Measurements from ENCODE around the gene CYP26B1. TPM values are rescaled to one million over a fixed set of nuclear protein-coding genes. Genes with fewer than 3 reads are reported as not detected.

CYP26B1 gene
- total RNA-seq, 1 experiment from 2014 or later: 3.0 TPM

GRCh38 chr2:72159211-72159993 lies 11.7 kb upstream of the CYP26B1 start:
- H3K27me3 Mint-ChIP-seq (ENCODE audit: unreplicated experiment): peaks cover 28% of the 10 kb centered on the region
- no peak for TF ChIP-seq CTCF (IDR thresholded peaks at IDR 0.05; ENCODE audit: unreplicated experiment)
- intact Hi-C loops (cut with micrococcal nuclease; ENCODE audit: unreplicated experiment): no loop called here
- H3K36me3 Mint-ChIP-seq (ENCODE audit: insufficient read depth, unreplicated experiment): no peaks in the 10 kb centered on the region
- no peaks in the 10 kb centered on the region for H3K9me3 Mint-ChIP-seq (ENCODE audit: low read depth, unreplicated experiment)
- H3K27ac Mint-ChIP-seq (ENCODE audit: unreplicated experiment): no peak overlapping the region
- DNase-seq: no peak
- CTCF ChIA-PET: interaction anchor here (0.6 kb wide), 1 partner anchor 469 kb away, joined by 3 read pairs; no protein-coding TSS in a partner anchor
- BruUV-seq (replicated peaks): no TSS peak
- H3K4me1 Mint-ChIP-seq (ENCODE audit: low read depth, unreplicated experiment): peaks cover 4% of the 10 kb centered on the region
- H3K4me3 Mint-ChIP-seq (ENCODE audit: low read depth, unreplicated experiment): no peak overlapping the region

- intact Hi-C loops (cut with micrococcal nuclease; ENCODE audit: unreplicated experiment): no loop called here
- BruUV-seq (replicated peaks): no TSS peak
- no peak for TF ChIP-seq CTCF (IDR thresholded peaks at IDR 0.05; ENCODE audit: unreplicated experiment)
- Mint-ChIP-seq H3K27me3 (ENCODE audit: unreplicated experiment) (peaks cover 28% of the 10 kb centered on the region), H3K27ac (ENCODE audit: unreplicated experiment) (no peak overlapping the region), H3K36me3 (ENCODE audit: insufficient read depth, unreplicated experiment) (no peaks in the 10 kb centered on the region), H3K9me3 (ENCODE audit: low read depth, unreplicated experiment) (no peaks in the 10 kb centered on the region), H3K4me3 (ENCODE audit: low read depth, unreplicated experiment) (no peak overlapping the region), H3K4me1 (ENCODE audit: low read depth, unreplicated experiment) (no peaks in the 10 kb centered on the region)
- no peak for DNase-seq
- CTCF ChIA-PET: no interaction called here
Observed at GRCh38 chr2:72157871-72158771, 10.5 kb upstream of the CYP26B1 start.

GRCh38 chr2:72156872-72157271 lies 9.2 kb upstream of the CYP26B1 start:
- CTCF ChIA-PET: interaction anchor here (0.5 kb wide), 1 partner anchor 357 kb away, joined by 3 read pairs; no protein-coding TSS in a partner anchor
- Mint-ChIP-seq H3K27ac (ENCODE audit: unreplicated experiment) (no peak overlapping the region), H3K36me3 (ENCODE audit: insufficient read depth, unreplicated experiment) (no peaks in the 10 kb centered on the region), H3K4me1 (ENCODE audit: low read depth, unreplicated experiment) (no peaks in the 10 kb centered on the region), H3K9me3 (ENCODE audit: low read depth, unreplicated experiment) (no peaks in the 10 kb centered on the region), H3K27me3 (ENCODE audit: unreplicated experiment) (peaks cover 28% of the 10 kb centered on the region), H3K4me3 (ENCODE audit: low read depth, unreplicated experiment) (no peak overlapping the region)
- DNase-seq: no peak
- BruUV-seq (replicated peaks): no TSS peak
- TF ChIP-seq CTCF (IDR thresholded peaks at IDR 0.05; ENCODE audit: unreplicated experiment): no peak
- intact Hi-C loops (cut with micrococcal nuclease; ENCODE audit: unreplicated experiment): no loop called here

DNA sequence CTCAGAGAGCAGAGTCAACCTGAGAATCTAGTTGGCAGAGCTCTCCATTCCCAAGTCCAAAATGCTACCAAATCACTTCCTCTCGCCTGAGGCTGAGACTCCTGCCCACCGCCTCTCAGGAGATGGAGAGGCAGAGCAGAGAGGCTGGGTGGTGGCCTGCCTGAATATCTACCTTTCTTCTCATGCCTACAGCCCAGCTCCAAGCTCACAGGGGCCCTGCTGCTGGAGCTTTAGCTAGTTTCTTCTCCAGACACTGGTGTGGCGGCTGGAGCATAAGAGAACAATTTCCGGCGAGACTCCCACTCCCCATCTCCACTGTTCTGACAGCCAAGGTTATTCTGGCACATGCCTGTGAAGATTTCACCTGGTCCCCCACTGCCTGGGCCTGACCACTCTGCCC lies 8.1 kb upstream of the CYP26B1 start:
- no peak overlapping the region for H3K27ac Mint-ChIP-seq (ENCODE audit: unreplicated experiment)

More for the DNA sequence above, 8.1 kb upstream of the CYP26B1 start:
- H3K4me3 Mint-ChIP-seq (ENCODE audit: low read depth, unreplicated experiment): no peak overlapping the region
- H3K36me3 Mint-ChIP-seq (ENCODE audit: insufficient read depth, unreplicated experiment): no peaks in the 10 kb centered on the region
- CTCF ChIA-PET: no interaction called here
- intact Hi-C loops (cut with micrococcal nuclease; ENCODE audit: unreplicated experiment): no loop called here
- H3K4me1 Mint-ChIP-seq (ENCODE audit: low read depth, unreplicated experiment): no peaks in the 10 kb centered on the region
- no peaks in the 10 kb centered on the region for H3K9me3 Mint-ChIP-seq (ENCODE audit: low read depth, unreplicated experiment)
- DNase-seq: no peak
- no peak for TF ChIP-seq CTCF (IDR thresholded peaks at IDR 0.05; ENCODE audit: unreplicated experiment)
- no TSS peak for BruUV-seq (replicated peaks)
- H3K27me3 Mint-ChIP-seq (ENCODE audit: unreplicated experiment): peaks cover 38% of the 10 kb centered on the region

Data from Calu3 (cell line).